CD4-positive, alpha-beta T cell (primary cell): ENCODE data around the gene TTLL4. TPM values are rescaled to one million over a fixed set of nuclear protein-coding genes. Genes with fewer than 3 reads are reported as not detected.

ENCODE experiments used
- ATAC-seq: fragments of 200-7000 bp; cut with Tn5 transposase; one replicate; pipeline ENCODE4 v1.10.0; 2022; ENCODE audit warnings: mild to moderate bottlenecking; ENCODE audit not compliant: poor library complexity
- CTCF ChIA-PET: fragments of 350-600 bp; sonication (Branson Sonifier 250); formaldehyde crosslinking; loops from one replicate; lab custom pipeline; 2021; ENCODE audit warnings: antibody characterized with exemption, inconsistent platforms; lab: Charles Lee
- POLR2A ChIA-PET: fragments of 350-600 bp; sonication (Branson Sonifier 250); formaldehyde crosslinking; loops from one replicate; lab custom pipeline; 2021; ENCODE audit warnings: antibody characterized with exemption, inconsistent platforms; lab: Charles Lee
- DNase-seq, 14 experiments: peaks; one replicate each; pipeline ENCODE4 v3.0.0-alpha.2; 2013 to 2020; ENCODE audit warnings: mixed read lengths in 2 of 14
- H3K27ac ChIP-seq, 2 donors: one replicate each; pipeline versions ENCODE4 v1.5.1 to v1.7.0; 2013; ENCODE audit warnings: low read length in 2 of 2, low read depth in 1 of 2, mild to moderate bottlenecking in 1 of 2
- H3K27me3 ChIP-seq, 2 experiments: 1 replicate in 1 of 2; 2 replicates in 1 of 2; pipeline versions ENCODE4 v1.6.1 to v1.7.0; 2013; ENCODE audit warnings: low read length in 2 of 2, control low read depth in 1 of 2, mild to moderate bottlenecking in 1 of 2, moderate library complexity in 1 of 2; ENCODE audit not compliant: insufficient read depth in 2 of 2, control insufficient read depth in 1 of 2
- H3K36me3 ChIP-seq: one replicate; pipeline ENCODE4 v1.6.1; 2013; ENCODE audit warnings: low read length, control low read depth; ENCODE audit not compliant: insufficient read depth
- H3K4me1 ChIP-seq: one replicate; pipeline ENCODE4 v1.6.1; 2013; ENCODE audit warnings: low read length, control low read depth; ENCODE audit not compliant: insufficient read depth
- H3K4me3 ChIP-seq: one replicate; pipeline ENCODE4 v1.5.1; 2013; ENCODE audit warnings: mild to moderate bottlenecking, low read length, moderate library complexity
- H3K9me3 ChIP-seq, 2 experiments: 1 replicate in 1 of 2; 2 replicates in 1 of 2; pipeline versions ENCODE4 v1.6.1 to v1.7.0; 2013; ENCODE audit warnings: low read length in 2 of 2, mild to moderate bottlenecking in 2 of 2, control low read depth in 1 of 2, moderate library complexity in 1 of 2; ENCODE audit not compliant: control insufficient read depth in 1 of 2, insufficient read depth in 1 of 2
- H3K27ac Mint-ChIP-seq: one replicate; pipeline ENCODE4 v1.8.0; 2020; ENCODE audit warnings: mixed read lengths
- H3K27me3 Mint-ChIP-seq: one replicate; pipeline ENCODE4 v1.8.0; 2021; ENCODE audit warnings: mixed read lengths
- H3K36me3 Mint-ChIP-seq: one replicate; pipeline ENCODE4 v1.8.0; 2021; ENCODE audit warnings: low read depth, mixed read lengths
- H3K4me1 Mint-ChIP-seq: one replicate; pipeline ENCODE4 v1.8.0; 2021; ENCODE audit warnings: low read depth, mixed read lengths
- H3K4me3 Mint-ChIP-seq: one replicate; pipeline ENCODE4 v1.8.0; 2020; ENCODE audit warnings: mild to moderate bottlenecking, mixed read lengths
- H3K9me3 Mint-ChIP-seq: one replicate; pipeline ENCODE4 v1.8.0; 2020; ENCODE audit warnings: mixed read lengths
- intact Hi-C, 2 experiments: fragments of 100-400 bp; cut with DNase I in 1 of 2; cut with micrococcal nuclease in 1 of 2; formaldehyde crosslinking; loops; one replicate each; pipeline versions ENCODE4 v1.15.1 to v1.9.0; 2023 to 2025; cut with DNase I, micrococcal nuclease
- total RNA-seq, 174 experiments: library from RNA in 2 of 174; stranded (reverse) in 2 of 174; gene quantifications; one replicate each; pipeline ENCODE4 v1.2.3 and lab custom pipeline; 2021 to 2026
- TF ChIP-seq, protein P1 (sequence below): fragments of 200-600 bp; IDR thresholded peaks from one replicate; pipeline ENCODE4 v1.8.0; 2022; ENCODE audit warnings: antibody characterized with exemption, mild to moderate bottlenecking

The TTLL4 gene
- total RNA-seq, 2 experiments from 2014 or later, result 7.3 to 10.8 TPM

DNA sequence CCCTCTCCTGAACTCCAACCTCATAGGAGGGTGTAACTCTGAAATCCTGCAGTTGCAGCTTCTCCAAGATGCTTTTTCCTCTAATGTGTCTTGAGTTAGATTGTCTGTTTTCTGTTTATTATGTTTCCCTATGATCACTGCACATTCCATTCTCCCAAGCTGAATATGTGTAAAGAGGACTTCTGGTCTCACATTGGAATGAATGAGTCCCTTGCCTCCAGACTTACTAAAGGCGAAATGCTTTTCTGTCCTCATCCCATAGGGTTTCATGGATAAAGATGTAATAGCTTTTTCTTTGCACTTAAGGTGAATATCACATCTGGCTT lies 35.8 kb downstream of the TTLL4 start:
- ATAC-seq, result no peak
- POLR2A ChIA-PET, result no interaction called here
- TF ChIP-seq, protein P1, sequence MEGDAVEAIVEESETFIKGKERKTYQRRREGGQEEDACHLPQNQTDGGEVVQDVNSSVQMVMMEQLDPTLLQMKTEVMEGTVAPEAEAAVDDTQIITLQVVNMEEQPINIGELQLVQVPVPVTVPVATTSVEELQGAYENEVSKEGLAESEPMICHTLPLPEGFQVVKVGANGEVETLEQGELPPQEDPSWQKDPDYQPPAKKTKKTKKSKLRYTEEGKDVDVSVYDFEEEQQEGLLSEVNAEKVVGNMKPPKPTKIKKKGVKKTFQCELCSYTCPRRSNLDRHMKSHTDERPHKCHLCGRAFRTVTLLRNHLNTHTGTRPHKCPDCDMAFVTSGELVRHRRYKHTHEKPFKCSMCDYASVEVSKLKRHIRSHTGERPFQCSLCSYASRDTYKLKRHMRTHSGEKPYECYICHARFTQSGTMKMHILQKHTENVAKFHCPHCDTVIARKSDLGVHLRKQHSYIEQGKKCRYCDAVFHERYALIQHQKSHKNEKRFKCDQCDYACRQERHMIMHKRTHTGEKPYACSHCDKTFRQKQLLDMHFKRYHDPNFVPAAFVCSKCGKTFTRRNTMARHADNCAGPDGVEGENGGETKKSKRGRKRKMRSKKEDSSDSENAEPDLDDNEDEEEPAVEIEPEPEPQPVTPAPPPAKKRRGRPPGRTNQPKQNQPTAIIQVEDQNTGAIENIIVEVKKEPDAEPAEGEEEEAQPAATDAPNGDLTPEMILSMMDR, result no peak
- H3K27ac ChIP-seq, result no peak overlapping the region
- peaks cover 48% of the 10 kb centered on the region for H3K36me3 ChIP-seq
- CTCF ChIA-PET, result no interaction called here
- no peak for DNase-seq
- no peaks in the 10 kb centered on the region for H3K9me3 Mint-ChIP-seq
- H3K27me3 Mint-ChIP-seq, result no peaks in the 10 kb centered on the region
- no peaks in the 10 kb centered on the region for H3K9me3 ChIP-seq
- intact Hi-C loops, result no loop called here
- no peak overlapping the region for H3K4me3 ChIP-seq
- H3K36me3 Mint-ChIP-seq, result peaks cover 89% of the 10 kb centered on the region
- H3K27ac Mint-ChIP-seq, result no peak overlapping the region
- H3K4me3 Mint-ChIP-seq, result no peak overlapping the region
- H3K4me1 ChIP-seq, result peaks cover 4% of the 10 kb centered on the region
- H3K4me1 Mint-ChIP-seq, result no peaks in the 10 kb centered on the region
- H3K27me3 ChIP-seq, result no peaks in the 10 kb centered on the region

DNA sequence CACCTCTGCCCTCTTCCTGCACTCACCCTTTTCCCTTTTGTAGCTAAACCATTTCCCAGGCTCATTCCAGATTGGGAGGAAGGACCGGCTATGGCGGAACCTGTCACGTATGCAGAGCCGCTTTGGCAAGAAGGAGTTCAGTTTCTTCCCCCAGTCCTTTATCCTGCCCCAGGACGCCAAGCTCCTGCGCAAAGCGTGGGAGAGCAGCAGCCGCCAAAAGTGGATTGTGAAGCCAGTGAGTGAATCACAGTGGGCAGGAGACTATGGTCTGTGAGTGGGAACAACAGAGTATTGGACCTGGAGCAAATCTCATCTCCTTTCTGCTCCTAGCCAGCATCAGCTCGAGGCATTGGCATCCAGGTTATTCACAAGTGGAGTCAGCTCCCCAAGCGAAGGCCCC lies 36.3 kb downstream of the TTLL4 start:
- ATAC-seq (no peak), DNase-seq (no peak)
- Histone ChIP-seq H3K9me3 (no peaks in the 10 kb centered on the region), H3K4me1 (peaks cover 4% of the 10 kb centered on the region), H3K27me3 (no peaks in the 10 kb centered on the region), H3K27ac (no peak overlapping the region), H3K4me3 (no peak overlapping the region), H3K36me3 (peaks cover 51% of the 10 kb centered on the region)
- intact Hi-C loops, result no loop called here
- Mint-ChIP-seq H3K36me3 (peaks cover 90% of the 10 kb centered on the region), H3K4me1 (no peaks in the 10 kb centered on the region), H3K27me3 (no peaks in the 10 kb centered on the region), H3K4me3 (no peak overlapping the region), H3K9me3 (no peaks in the 10 kb centered on the region), H3K27ac (no peak overlapping the region)
- TF ChIP-seq, protein P1, result no peak
- CTCF ChIA-PET, result no interaction called here
- POLR2A ChIA-PET, result no interaction called here

DNA sequence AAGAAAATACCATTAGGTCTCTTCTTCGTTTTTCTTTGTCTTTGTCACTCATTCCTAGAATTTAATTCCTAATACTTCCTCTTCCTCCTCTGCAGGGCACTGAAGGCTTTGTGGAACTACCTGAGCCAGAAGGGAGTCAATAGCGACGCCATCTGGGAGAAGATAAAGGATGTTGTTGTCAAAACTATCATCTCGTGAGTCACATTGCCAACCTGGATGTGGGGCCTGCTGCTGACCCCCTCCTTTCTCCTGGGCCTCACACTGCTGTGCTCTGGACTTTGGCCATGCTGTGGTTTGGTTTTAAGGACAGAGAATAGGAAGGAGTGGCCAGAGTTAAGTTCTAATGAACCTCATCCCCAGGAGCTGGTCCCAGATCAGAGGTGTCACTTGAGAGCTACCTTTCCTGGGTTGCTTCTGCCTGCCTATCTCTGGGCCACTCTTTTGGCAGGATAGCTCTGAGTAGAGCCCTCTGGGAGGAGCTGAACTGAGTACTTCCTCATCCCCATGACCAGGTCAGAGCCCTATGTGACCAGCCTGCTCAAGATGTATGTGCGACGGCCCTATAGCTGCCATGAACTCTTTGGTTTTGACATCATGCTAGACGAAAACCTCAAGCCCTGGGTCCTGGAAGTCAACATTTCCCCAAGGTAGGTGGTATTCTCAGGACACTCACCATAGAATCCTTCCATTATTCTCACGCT lies 38.3 kb downstream of the TTLL4 start:
- intact Hi-C loops, result no loop called here
- no peaks in the 10 kb centered on the region for H3K9me3 ChIP-seq
- H3K27me3 ChIP-seq, result no peaks in the 10 kb centered on the region
- TF ChIP-seq, protein P1, result no peak
- Mint-ChIP-seq H3K27ac (no peak overlapping the region), H3K4me1 (no peaks in the 10 kb centered on the region), H3K4me3 (no peak overlapping the region), H3K27me3 (no peaks in the 10 kb centered on the region), H3K36me3 (peaks cover 95% of the 10 kb centered on the region), H3K9me3 (no peaks in the 10 kb centered on the region)
- H3K4me1 ChIP-seq, result peaks cover 4% of the 10 kb centered on the region
- no peak overlapping the region for H3K4me3 ChIP-seq
- CTCF ChIA-PET, result no interaction called here
- POLR2A ChIA-PET, result no interaction called here
- no peak overlapping the region for H3K27ac ChIP-seq
- ATAC-seq (no peak), DNase-seq (no peak)
- peaks cover 64% of the 10 kb centered on the region for H3K36me3 ChIP-seq
